Endodermal cell (in vitro differentiated cells): ENCODE data around the gene CCNB3. TPM values are rescaled to one million over a fixed set of nuclear protein-coding genes. Genes with fewer than 3 reads are reported as not detected.

ENCODE experiments used
- DNase-seq: peaks from one replicate; pipeline ENCODE4 v3.0.0-alpha.2; 2017
- H3K27ac ChIP-seq: 2 replicates; pipeline ENCODE4 v1.5.1; 2013; ENCODE audit warnings: mild to moderate bottlenecking, low read depth, low read length, moderate library complexity
- H3K27me3 ChIP-seq: 2 replicates; pipeline ENCODE4 v1.6.1; 2013; ENCODE audit warnings: mild to moderate bottlenecking, low read length, moderate library complexity; ENCODE audit not compliant: insufficient read depth, control insufficient read depth, poor library complexity, severe bottlenecking
- H3K36me3 ChIP-seq: 2 replicates; pipeline ENCODE4 v1.7.0; 2013; ENCODE audit warnings: mild to moderate bottlenecking, low read length, moderate library complexity; ENCODE audit not compliant: control insufficient read depth, insufficient read depth
- H3K4me1 ChIP-seq: one replicate; pipeline ENCODE4 v1.7.0; 2013; ENCODE audit warnings: low read length; ENCODE audit not compliant: control insufficient read depth, insufficient read depth
- H3K4me3 ChIP-seq: 2 replicates; pipeline ENCODE4 v1.5.1; 2013; ENCODE audit warnings: mild to moderate bottlenecking, low read length, moderate library complexity
- H3K9ac ChIP-seq: 2 replicates; pipeline ENCODE4 v1.6.1; 2013; ENCODE audit warnings: mild to moderate bottlenecking, low read length, moderate library complexity; ENCODE audit not compliant: poor library complexity, severe bottlenecking; ENCODE audit errors: extremely low read depth
- H3K9me3 ChIP-seq: 2 replicates; pipeline ENCODE4 v1.6.1; 2013; ENCODE audit warnings: mild to moderate bottlenecking, low read length, moderate library complexity; ENCODE audit not compliant: control insufficient read depth
- H3K27ac Mint-ChIP-seq: 2 replicates; pipeline ENCODE4 v1.8.0; 2020; ENCODE audit warnings: mixed read lengths
- H3K27me3 Mint-ChIP-seq: 2 replicates; pipeline ENCODE4 v1.8.0; 2021; ENCODE audit warnings: mild to moderate bottlenecking, mixed read lengths; ENCODE audit not compliant: insufficient read depth
- H3K36me3 Mint-ChIP-seq: 2 replicates; pipeline ENCODE4 v1.8.0; 2020; ENCODE audit warnings: low read depth, mixed read lengths
- H3K4me1 Mint-ChIP-seq: 2 replicates; pipeline ENCODE4 v1.8.0; 2020; ENCODE audit warnings: mixed read lengths
- H3K4me3 Mint-ChIP-seq: 2 replicates; pipeline ENCODE4 v1.8.0; 2020; ENCODE audit warnings: mild to moderate bottlenecking, moderate library complexity, mixed read lengths
- H3K9me3 Mint-ChIP-seq: 2 replicates; pipeline ENCODE4 v1.8.0; 2020; ENCODE audit warnings: mild to moderate bottlenecking, mixed read lengths
- WGBS, 2 experiments: methylation state at CpG; one replicate each; pipeline versions ENCODE4 v1.1.5 to v1.1.7; 2013; ENCODE audit warnings: missing lambda C conversion rate in 2 of 2, mixed read lengths in 1 of 2; ENCODE audit not compliant: insufficient coverage in 1 of 2, insufficient read length in 1 of 2; 5-methylcytosine and 5-hydroxymethylcytosine counted together
- total RNA-seq, 2 donors: library from RNA; stranded (reverse); fragmentation: NEBNext Ultra II Directional in 1 of 2; extraction: Animal tissue kit (Norgen Biotek cat#: 25700) in 1 of 2; gene quantifications; 2 replicates in 1 of 2; 3 replicates in 1 of 2; pipeline ENCODE4 v1.2.1, GENCODE V29; 2021
- TF ChIP-seq, protein P1 (sequence below): fragments of 200-600 bp; sonication (generic); conservative IDR thresholded peaks from 2 replicates; pipeline ENCODE4 v1.5.0; 2021; ENCODE audit warnings: antibody characterized with exemption, mild to moderate bottlenecking

Gene CCNB3
- total RNA-seq, 2 donors from 2014 or later: 0.07 TPM; not detected in 1

DNA sequence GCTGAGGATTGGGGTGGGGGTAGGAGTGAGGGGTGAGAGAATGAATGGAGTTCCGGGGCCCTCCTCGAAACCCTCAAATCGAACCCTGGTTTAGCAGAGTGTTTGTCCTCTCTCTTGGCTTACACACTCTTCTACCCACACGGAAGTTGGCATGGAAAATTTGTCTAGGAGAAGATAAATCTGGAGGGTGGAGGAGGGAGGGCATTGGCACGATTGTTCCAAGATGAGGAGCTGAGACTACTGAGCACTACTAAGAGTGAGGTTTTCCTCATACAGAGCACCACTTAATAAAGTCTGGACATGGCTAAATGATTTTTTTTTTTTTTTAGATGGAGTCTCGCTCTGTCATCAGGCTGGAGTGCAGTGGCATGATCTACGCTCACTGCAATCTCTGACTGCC is 37.2 kb upstream of the CCNB3 start:
- H3K4me1 Mint-ChIP-seq: no peaks in the 10 kb centered on the region
- WGBS, 2 experiments: 87% methylated on average over 4 of the region's 7 CpGs; no CpG with 5 or more reads in 1 of the 2 experiments
- no peak overlapping the region for H3K27ac Mint-ChIP-seq
- H3K4me3 ChIP-seq: no peak overlapping the region
- H3K4me3 Mint-ChIP-seq: no peak overlapping the region
- H3K27me3 Mint-ChIP-seq: no peaks in the 10 kb centered on the region
- H3K4me1 ChIP-seq: no peaks in the 10 kb centered on the region
- no peak for DNase-seq
- no peaks in the 10 kb centered on the region for H3K9me3 ChIP-seq
- H3K27ac ChIP-seq: no peak overlapping the region
- H3K36me3 ChIP-seq: no peaks in the 10 kb centered on the region
- TF ChIP-seq, protein P1, sequence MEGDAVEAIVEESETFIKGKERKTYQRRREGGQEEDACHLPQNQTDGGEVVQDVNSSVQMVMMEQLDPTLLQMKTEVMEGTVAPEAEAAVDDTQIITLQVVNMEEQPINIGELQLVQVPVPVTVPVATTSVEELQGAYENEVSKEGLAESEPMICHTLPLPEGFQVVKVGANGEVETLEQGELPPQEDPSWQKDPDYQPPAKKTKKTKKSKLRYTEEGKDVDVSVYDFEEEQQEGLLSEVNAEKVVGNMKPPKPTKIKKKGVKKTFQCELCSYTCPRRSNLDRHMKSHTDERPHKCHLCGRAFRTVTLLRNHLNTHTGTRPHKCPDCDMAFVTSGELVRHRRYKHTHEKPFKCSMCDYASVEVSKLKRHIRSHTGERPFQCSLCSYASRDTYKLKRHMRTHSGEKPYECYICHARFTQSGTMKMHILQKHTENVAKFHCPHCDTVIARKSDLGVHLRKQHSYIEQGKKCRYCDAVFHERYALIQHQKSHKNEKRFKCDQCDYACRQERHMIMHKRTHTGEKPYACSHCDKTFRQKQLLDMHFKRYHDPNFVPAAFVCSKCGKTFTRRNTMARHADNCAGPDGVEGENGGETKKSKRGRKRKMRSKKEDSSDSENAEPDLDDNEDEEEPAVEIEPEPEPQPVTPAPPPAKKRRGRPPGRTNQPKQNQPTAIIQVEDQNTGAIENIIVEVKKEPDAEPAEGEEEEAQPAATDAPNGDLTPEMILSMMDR: no peak
- H3K9me3 Mint-ChIP-seq: peaks cover 47% of the 10 kb centered on the region
- no peaks in the 10 kb centered on the region for H3K36me3 Mint-ChIP-seq
- H3K9ac ChIP-seq: no peak overlapping the region
- H3K27me3 ChIP-seq: no peaks in the 10 kb centered on the region

DNA sequence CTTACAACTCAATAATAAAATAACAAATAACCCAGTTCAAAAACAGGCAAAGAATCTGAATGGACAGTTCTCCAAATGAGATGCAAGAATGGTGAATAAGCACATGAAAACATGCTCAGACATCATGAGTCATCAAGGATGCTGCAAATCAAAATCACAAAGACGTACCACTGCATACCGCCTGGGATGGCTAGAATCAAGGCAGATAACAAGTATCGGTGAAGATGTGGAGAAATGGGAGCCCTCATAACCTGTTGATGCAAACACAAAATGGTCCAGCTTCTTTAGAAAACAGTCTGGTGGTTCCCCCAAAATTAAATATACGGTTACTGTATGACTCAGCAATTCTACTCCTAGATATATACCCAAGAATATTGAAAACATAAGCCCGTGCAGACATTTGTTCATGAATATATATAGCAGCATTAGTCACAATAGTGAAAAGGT is 36.3 kb upstream of the CCNB3 start:
- Mint-ChIP-seq H3K4me1 (no peaks in the 10 kb centered on the region), H3K4me3 (no peak overlapping the region), H3K9me3 (peaks cover 46% of the 10 kb centered on the region), H3K27me3 (no peaks in the 10 kb centered on the region), H3K27ac (no peak overlapping the region), H3K36me3 (no peaks in the 10 kb centered on the region)
- no peak overlapping the region for H3K27ac ChIP-seq
- H3K4me1 ChIP-seq: no peaks in the 10 kb centered on the region
- 99 to 100% methylated on average over 3 to 4 of the region's 5 CpGs for WGBS, 2 experiments
- no peaks in the 10 kb centered on the region for H3K27me3 ChIP-seq
- no peaks in the 10 kb centered on the region for H3K36me3 ChIP-seq
- no peaks in the 10 kb centered on the region for H3K9me3 ChIP-seq
- no peak overlapping the region for H3K4me3 ChIP-seq
- TF ChIP-seq, protein P1: no peak
- H3K9ac ChIP-seq: no peak overlapping the region
- DNase-seq: no peak

- Mint-ChIP-seq H3K27me3 (no peaks in the 10 kb centered on the region), H3K4me1 (no peaks in the 10 kb centered on the region), H3K36me3 (no peaks in the 10 kb centered on the region), H3K9me3 (peaks cover 54% of the 10 kb centered on the region), H3K4me3 (no peak overlapping the region), H3K27ac (no peak overlapping the region)
- Histone ChIP-seq H3K9me3 (no peaks in the 10 kb centered on the region), H3K9ac (no peak overlapping the region), H3K4me1 (no peaks in the 10 kb centered on the region), H3K27ac (no peak overlapping the region), H3K4me3 (no peak overlapping the region), H3K27me3 (no peaks in the 10 kb centered on the region), H3K36me3 (no peaks in the 10 kb centered on the region)
- DNase-seq: no peak
- TF ChIP-seq, protein P1: no peak
- 79% methylated on average over 2 of the region's 3 CpGs; no CpG with 5 or more reads in 1 of the 2 experiments for WGBS, 2 experiments
Observed at GRCh38 chrX:50169717-50170116, 34.8 kb upstream of the CCNB3 start.
